HepG2 (cell line): ENCODE results near the gene TAF1B. TPM values are rescaled to one million over a fixed set of nuclear protein-coding genes. Genes with fewer than 3 reads are reported as not detected.
A peak's percentile ranks its signal among the peaks of the same experiment; 100 is the strongest.

Experiments
- ARNTL ChIP-seq: sonication (generic); formaldehyde crosslinking; IDR thresholded peaks from 2 replicates; pipeline ENCODE4 v1.4.0; 2020; ENCODE audit warnings: mild to moderate bottlenecking, missing genetic modification reagents
- ASH2L ChIP-seq: fragments of 300-600, 200-600 bp; sonication (generic); IDR thresholded peaks from 2 replicates; pipeline ENCODE4 v1.7.0; 2017; ENCODE audit warnings: low read depth, mild to moderate bottlenecking, moderate library complexity, mixed read lengths, low read length; ENCODE audit not compliant: insufficient read length
- FIP1L1 ChIP-seq: fragments of 200-400 bp; formaldehyde crosslinking; IDR thresholded peaks from 2 replicates; pipeline ENCODE4 v1.6.1; 2018; ENCODE audit warnings: low read depth, mild to moderate bottlenecking, low read length, moderate library complexity, borderline replicate concordance; ENCODE audit not compliant: insufficient read depth
- FOXO4 ChIP-seq: sonication (generic); formaldehyde crosslinking; conservative IDR thresholded peaks from 2 replicates; pipeline ENCODE4 v1.8.1; 2023; ENCODE audit warnings: missing genetic modification reagents
- GRHL1 ChIP-seq: sonication (generic); formaldehyde crosslinking; conservative IDR thresholded peaks from 2 replicates; pipeline ENCODE4 v1.8.0; 2022; ENCODE audit warnings: missing genetic modification reagents
- HMGXB3 ChIP-seq: sonication (generic); formaldehyde crosslinking; IDR thresholded peaks from 2 replicates; pipeline ENCODE4 v1.4.0; 2020; ENCODE audit warnings: missing genetic modification reagents, borderline replicate concordance
- KAT8 ChIP-seq: IDR thresholded peaks from 2 replicates; pipeline ENCODE4 v1.6.1; 2016; ENCODE audit warnings: missing genetic modification reagents, missing compliant biosample characterization
- PAXIP1 ChIP-seq: sonication (generic); formaldehyde crosslinking; conservative IDR thresholded peaks from 2 replicates; pipeline ENCODE4 v1.4.0; 2020; ENCODE audit warnings: mild to moderate bottlenecking, missing genetic modification reagents, moderate library complexity
- ZHX2 ChIP-seq, 2 experiments: sonication (generic) in 1 of 2; formaldehyde crosslinking in 1 of 2; IDR thresholded peaks; 2 replicates each; pipeline versions ENCODE4 v1.6.1 to v1.9.0; 2014 to 2022; ENCODE audit warnings: antibody characterized with exemption in 1 of 2, borderline replicate concordance in 1 of 2, inconsistent platforms in 1 of 2, low read depth in 1 of 2, missing genetic modification reagents in 1 of 2
- ZNF644 ChIP-seq: IDR thresholded peaks from 2 replicates; pipeline ENCODE4 v1.6.1; 2016; ENCODE audit warnings: low read depth
- polyA plus RNA-seq, 8 experiments: library from polyadenylated mRNA; depleted of rRNA in 3 of 8; stranded (reverse) in 7 of 8; unstranded in 1 of 8; fragments of >200 nt; fragmentation: Illumina TruSeq in 4 of 8; extraction: Trizol in 4 of 8; gene quantifications; 2 replicates each; pipeline versions ENCODE4 v1.2.1 to v1.2.3, GENCODE V29; 2011 to 2016; ENCODE audit warnings: low read depth in 4 of 8, missing spikeins in 1 of 8, mixed read lengths in 1 of 8; ENCODE audit not compliant: insufficient read depth in 1 of 8
- total RNA-seq, 5 experiments: library from RNA; depleted of rRNA; stranded (reverse); fragments of >200 nt; fragmentation: Illumina TruSeq; extraction: Trizol; gene quantifications; 2 replicates each; pipeline ENCODE4 v1.2.3, GENCODE V29; 2016; ENCODE audit warnings: low read depth in 1 of 5

Gene TAF1B
- total and polyA plus RNA-seq, 2 of the 13 experiments (the other 11 are each of a cell fraction or from before 2014, with no cell fraction given) = 13.3 to 27.7 TPM

- no peak for TF ChIP-seq GRHL1 (CRISPR knock-in tag)
- no peak for TF ChIP-seq FIP1L1
- peak; percentile 72; the same call in 1 of the 2 replicates for TF ChIP-seq ZNF644 (CRISPR knock-in tag)
- TF ChIP-seq FOXO4 = no peak
- TF ChIP-seq ASH2L = peak; percentile 71
- TF ChIP-seq ZHX2 (IDR thresholded peaks at IDR 0.05; ENCODE audit: low read depth) = no peak
- TF ChIP-seq ZHX2 (CRISPR knock-in tag; IDR thresholded peaks at IDR 0.05; ENCODE audit: borderline replicate concordance) = no peak
- TF ChIP-seq KAT8 (CRISPR knock-in tag) = peak; percentile 46; the same call in 1 of the 2 replicates
- no peak for TF ChIP-seq ARNTL
- no peak for TF ChIP-seq HMGXB3 (CRISPR knock-in tag)
- TF ChIP-seq PAXIP1 (CRISPR knock-in tag) = peak; percentile 87
These were observed 46.6 kb downstream of the TAF1B start (continued) for GRCh38 chr2:9889812-9890261.
